Measurements from ENCODE around the gene PLVAP.

- TF ChIP-seq CTCF (optimal IDR thresholded peaks at IDR 0.05 in 1 of 3, IDR thresholded peaks at IDR 0.05 in 1 of 3, conservative IDR thresholded peaks at IDR 0.05 in 1 of 3; ENCODE audit: extremely low read depth in 1 of 3, insufficient read depth in 2 of 3, low read length in 3 of 3) (no peak), EZH2 (IDR thresholded peaks at IDR 0.05; ENCODE audit: low read length) (no peak)
Observed at GRCh38 chr19:17340871-17341357, 36.2 kb downstream of the PLVAP start.

All from keratinocyte (primary cell).